MCF 10A (cell line): ENCODE results near the gene TCHHL1. TPM values are rescaled to one million over a fixed set of nuclear protein-coding genes. Genes with fewer than 3 reads are reported as not detected.

Experiments used
- BruUV-seq: library from RNA; stranded (reverse); fragments of 400-500 nt; replicated peaks from 2 replicates; lab custom pipeline; 2021; lab: Mats Ljungman, UMichigan
- CTCF ChIA-PET: fragments of 300-600 bp; sonication (Branson Sonifier 250); formaldehyde crosslinking; extraction: SDS; loops from one replicate; lab custom pipeline; 2021; ENCODE audit warnings: antibody characterized with exemption, inconsistent platforms; lab: Yijun Ruan, JAX
- POLR2A ChIA-PET: fragments of 300-600, 350-650 bp; sonication (Branson Sonifier 250); formaldehyde crosslinking; extraction: SDS; loops from one replicate; lab custom pipeline; 2020; ENCODE audit warnings: antibody characterized with exemption, inconsistent platforms; lab: Yijun Ruan, JAX
- DNase-seq: peaks from one replicate; pipeline ENCODE4 v3.0.0-alpha.2; 2018; ENCODE audit not compliant: unreplicated experiment
- H3K27ac Mint-ChIP-seq: one replicate; pipeline ENCODE4 v1.8.0; 2022; ENCODE audit warnings: mild to moderate bottlenecking, low read depth, mixed read lengths; ENCODE audit not compliant: unreplicated experiment
- H3K27me3 Mint-ChIP-seq: one replicate; pipeline ENCODE4 v1.8.0; 2022; ENCODE audit warnings: mixed read lengths; ENCODE audit not compliant: insufficient read depth, unreplicated experiment
- H3K36me3 Mint-ChIP-seq: one replicate; pipeline ENCODE4 v1.8.0; 2022; ENCODE audit warnings: mild to moderate bottlenecking, moderate library complexity, mixed read lengths; ENCODE audit not compliant: insufficient read depth, unreplicated experiment
- H3K4me1 Mint-ChIP-seq: one replicate; pipeline ENCODE4 v1.8.0; 2022; ENCODE audit warnings: mixed read lengths; ENCODE audit not compliant: insufficient read depth, unreplicated experiment
- H3K4me3 Mint-ChIP-seq: one replicate; pipeline ENCODE4 v1.8.0; 2022; ENCODE audit warnings: mild to moderate bottlenecking, moderate library complexity, mixed read lengths; ENCODE audit not compliant: unreplicated experiment
- H3K9me3 Mint-ChIP-seq: one replicate; pipeline ENCODE4 v1.8.0; 2022; ENCODE audit warnings: mixed read lengths; ENCODE audit not compliant: unreplicated experiment
- intact Hi-C: fragments of 100-400 bp; cut with micrococcal nuclease; formaldehyde crosslinking; loops from 2 replicates; pipeline ENCODE4 v1.14.1; 2022
- total RNA-seq: library from RNA; stranded (reverse); gene quantifications from 2 replicates; pipeline ENCODE4 v1.2.3, GENCODE V29; 2022
- TF ChIP-seq, protein P1 (sequence below): fragments of 200-600 bp; IDR thresholded peaks from one replicate; pipeline ENCODE4 v1.8.0; 2022; ENCODE audit warnings: antibody characterized with exemption, mild to moderate bottlenecking; ENCODE audit not compliant: unreplicated experiment

Gene TCHHL1
- total RNA-seq, 1 experiment from 2014 or later = not detected

DNA sequence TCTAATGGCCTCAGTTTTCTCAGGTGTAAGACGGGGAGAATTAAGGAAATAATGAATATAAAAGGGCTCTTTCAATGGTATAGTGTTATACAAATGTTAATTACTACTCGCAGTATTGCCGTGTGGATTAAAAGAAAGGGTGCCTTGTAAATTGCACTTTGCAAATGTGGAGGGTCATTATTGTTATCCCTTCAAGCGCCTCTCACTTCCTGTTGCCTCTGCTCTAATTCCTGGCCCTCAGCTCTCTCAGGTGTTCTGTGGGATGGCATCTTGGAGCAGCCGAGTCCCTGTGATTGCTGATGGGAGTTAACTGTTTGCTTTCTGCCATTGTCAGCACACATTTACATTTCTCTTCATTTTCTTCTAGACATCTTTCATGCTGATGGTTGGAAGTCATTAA lies 45.0 kb downstream of the TCHHL1 start:
- Mint-ChIP-seq H3K4me1 (peaks cover 21% of the 10 kb centered on the region), H3K9me3 (no peaks in the 10 kb centered on the region), H3K27me3 (no peaks in the 10 kb centered on the region), H3K27ac (no peak overlapping the region), H3K4me3 (no peak overlapping the region), H3K36me3 (no peaks in the 10 kb centered on the region)
- POLR2A ChIA-PET = interaction anchor here (0.8 to 12.7 kb wide), 3 partner anchors 10 to 73 kb away, joined by 3 to 622 read pairs (median 64); partner anchors contain the start of gene S100A11
- intact Hi-C loops = no loop called here
- TF ChIP-seq, protein P1, sequence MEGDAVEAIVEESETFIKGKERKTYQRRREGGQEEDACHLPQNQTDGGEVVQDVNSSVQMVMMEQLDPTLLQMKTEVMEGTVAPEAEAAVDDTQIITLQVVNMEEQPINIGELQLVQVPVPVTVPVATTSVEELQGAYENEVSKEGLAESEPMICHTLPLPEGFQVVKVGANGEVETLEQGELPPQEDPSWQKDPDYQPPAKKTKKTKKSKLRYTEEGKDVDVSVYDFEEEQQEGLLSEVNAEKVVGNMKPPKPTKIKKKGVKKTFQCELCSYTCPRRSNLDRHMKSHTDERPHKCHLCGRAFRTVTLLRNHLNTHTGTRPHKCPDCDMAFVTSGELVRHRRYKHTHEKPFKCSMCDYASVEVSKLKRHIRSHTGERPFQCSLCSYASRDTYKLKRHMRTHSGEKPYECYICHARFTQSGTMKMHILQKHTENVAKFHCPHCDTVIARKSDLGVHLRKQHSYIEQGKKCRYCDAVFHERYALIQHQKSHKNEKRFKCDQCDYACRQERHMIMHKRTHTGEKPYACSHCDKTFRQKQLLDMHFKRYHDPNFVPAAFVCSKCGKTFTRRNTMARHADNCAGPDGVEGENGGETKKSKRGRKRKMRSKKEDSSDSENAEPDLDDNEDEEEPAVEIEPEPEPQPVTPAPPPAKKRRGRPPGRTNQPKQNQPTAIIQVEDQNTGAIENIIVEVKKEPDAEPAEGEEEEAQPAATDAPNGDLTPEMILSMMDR = no peak
- CTCF ChIA-PET = interaction anchor here (1.0 to 19.4 kb wide), 4 partner anchors 9 to 419 kb away, joined by 4 to 517 read pairs (median 6); no protein-coding TSS in a partner anchor
- BruUV-seq = no TSS peak
- no peak for DNase-seq

DNA sequence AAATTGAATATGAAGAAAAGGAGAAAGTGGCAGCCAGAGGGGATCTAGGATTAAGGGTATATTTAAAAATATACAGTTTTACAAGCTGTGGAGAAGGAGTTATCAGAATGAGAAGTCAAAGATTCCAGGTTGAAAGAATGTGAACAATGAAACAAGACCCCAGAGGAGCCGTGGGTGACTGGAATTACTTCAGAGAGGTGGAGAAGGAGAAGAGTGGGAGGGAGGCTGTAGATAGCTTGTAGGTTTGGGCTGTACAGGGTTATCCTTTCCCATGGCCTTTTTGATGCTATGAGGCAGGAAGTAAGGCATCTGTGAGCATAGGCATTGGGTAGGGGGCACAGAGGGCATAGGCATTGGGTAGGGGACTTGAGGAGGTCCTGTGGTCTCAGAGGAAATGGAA lies 46.8 kb downstream of the TCHHL1 start:
- Mint-ChIP-seq H3K4me1 (peaks cover 6% of the 10 kb centered on the region), H3K4me3 (no peak overlapping the region), H3K36me3 (peaks cover under 1% of the 10 kb centered on the region), H3K27ac (no peak overlapping the region), H3K27me3 (no peaks in the 10 kb centered on the region), H3K9me3 (no peaks in the 10 kb centered on the region)
- no TSS peak for BruUV-seq
- TF ChIP-seq, protein P1 = no peak
- ChIA-PET CTCF (interaction anchor here (0.6 to 2.0 kb wide), 7 partner anchors 8 to 143 kb away, joined by 3 to 8 read pairs (median 4); no protein-coding TSS in a partner anchor), POLR2A (interaction anchor here (0.7 to 1.5 kb wide), 3 partner anchors 11 to 1872 kb away, joined by 3 read pairs; partner anchors contain the start of gene THEM4)
- intact Hi-C loops = no loop called here
- DNase-seq = no peak

- BruUV-seq = no TSS peak
- H3K27ac Mint-ChIP-seq = no peak overlapping the region
- ChIA-PET POLR2A (interaction anchor here (1.0 to 13.2 kb wide), 4 partner anchors 9 to 131 kb away, joined by 3 to 622 read pairs (median 3); partner anchors contain the start of gene THEM4), CTCF (interaction anchor here (0.6 to 1.2 kb wide), 6 partner anchors 9 to 145 kb away, joined by 3 to 7 read pairs (median 3); no protein-coding TSS in a partner anchor)
- H3K27me3 Mint-ChIP-seq = no peaks in the 10 kb centered on the region
- TF ChIP-seq, protein P1 = no peak
- H3K4me3 Mint-ChIP-seq = no peak overlapping the region
- intact Hi-C loops = no loop called here
- H3K36me3 Mint-ChIP-seq = peaks cover 19% of the 10 kb centered on the region
- DNase-seq = no peak
- H3K4me1 Mint-ChIP-seq = peaks cover 4% of the 10 kb centered on the region
- H3K9me3 Mint-ChIP-seq = no peaks in the 10 kb centered on the region
Observed at GRCh38 chr1:152039886-152040285, 49.0 kb downstream of the TCHHL1 start.

DNA sequence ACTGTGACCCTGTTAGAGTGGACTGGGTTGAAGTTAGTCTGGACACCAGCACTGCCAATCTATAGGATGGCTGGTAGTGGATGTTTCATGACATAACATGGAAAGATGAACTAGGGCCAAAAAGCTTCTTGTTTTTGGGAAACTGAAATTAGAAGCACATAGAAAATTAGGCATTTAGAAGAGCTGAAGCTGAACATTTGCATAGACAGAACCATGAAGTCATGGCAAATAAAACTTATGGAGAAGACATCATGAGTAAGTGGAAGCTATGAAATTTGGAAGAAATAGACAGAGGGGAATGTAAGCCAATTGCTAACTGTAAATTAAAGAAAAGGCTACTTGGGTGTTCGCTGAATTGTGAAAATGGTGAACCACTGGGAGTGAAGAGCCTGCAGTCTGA lies 49.4 kb downstream of the TCHHL1 start:
- ChIA-PET POLR2A (interaction anchor here (0.6 to 13.2 kb wide), 7 partner anchors 9 to 137 kb away, joined by 3 to 622 read pairs (median 3); partner anchors contain the start of gene THEM4), CTCF (interaction anchor here (0.8 to 1.2 kb wide), 5 partner anchors 9 to 146 kb away, joined by 3 to 7 read pairs (median 3); no protein-coding TSS in a partner anchor)
- H3K4me1 Mint-ChIP-seq = no peaks in the 10 kb centered on the region
- TF ChIP-seq, protein P1 = no peak
- peaks cover 23% of the 10 kb centered on the region for H3K36me3 Mint-ChIP-seq
- no peak overlapping the region for H3K27ac Mint-ChIP-seq
- no peaks in the 10 kb centered on the region for H3K9me3 Mint-ChIP-seq
- H3K27me3 Mint-ChIP-seq = no peaks in the 10 kb centered on the region
- no TSS peak for BruUV-seq
- no peak overlapping the region for H3K4me3 Mint-ChIP-seq
- intact Hi-C loops = no loop called here
- no peak for DNase-seq
